Prostate gland (tissue), 2 donors: ENCODE measurements around the gene ALPK3. TPM values are rescaled to one million over a fixed set of nuclear protein-coding genes. Genes with fewer than 3 reads are reported as not detected.

Experiments
- DNase-seq: peaks from one replicate; pipeline ENCODE4 v3.0.0-alpha.2; 2019; ENCODE audit warnings: low spot score
- H3K27ac ChIP-seq, 2 donors: fragments of 200-600 bp; sonication (generic); 2 replicates each; pipeline ENCODE4 v1.5.1; 2017 to 2019
- H3K27me3 ChIP-seq: fragments of 200-600 bp; sonication (generic); replicated peaks from 2 replicates; pipeline ENCODE4 v1.5.1; 2019; ENCODE audit not compliant: insufficient read depth
- H3K36me3 ChIP-seq, 2 donors: fragments of 200-600 bp; sonication (generic); 1 replicate in 1 of 2; 2 replicates in 1 of 2; pipeline versions ENCODE4 v1.5.1 to v1.8.1; 2017 to 2019
- H3K4me1 ChIP-seq: fragments of 200-600 bp; sonication (generic); replicated peaks from 2 replicates; pipeline ENCODE4 v1.5.1; 2019
- H3K4me3 ChIP-seq, 2 donors: fragments of 200-600 bp; sonication (generic); 2 replicates each; pipeline ENCODE4 v1.5.1; 2017 to 2019
- H3K9me3 ChIP-seq: fragments of 200-600 bp; sonication (generic); 2 replicates; pipeline ENCODE4 v1.5.1; 2017
- CTCF ChIP-seq, 4 experiments: fragments of 200-600 bp in 2 of 4; fragments of 450-650 bp in 2 of 4; sonication (generic) in 2 of 4; IDR thresholded peaks; 1 replicate in 3 of 4; 2 replicates in 1 of 4; pipeline ENCODE4 v1.5.1; 2016 to 2019; ENCODE audit warnings: antibody characterized with exemption in 4 of 4, mild to moderate bottlenecking in 2 of 4, moderate library complexity in 2 of 4
- POLR2A ChIP-seq: fragments of 450-650 bp; IDR thresholded peaks from one replicate; pipeline ENCODE4 v1.6.1; 2016; ENCODE audit warnings: antibody characterized with exemption, mild to moderate bottlenecking
- POLR2AphosphoS5 ChIP-seq: sonication (generic); formaldehyde crosslinking; IDR thresholded peaks from one replicate; pipeline ENCODE4 v1.6.1; 2017; ENCODE audit warnings: antibody characterized with exemption
- WGBS: methylation state at CpG from one replicate; pipeline ENCODE4 v1.1.5; 2018; 5-methylcytosine and 5-hydroxymethylcytosine counted together
- intact Hi-C: fragments of 100-400 bp; cut with DNase I; formaldehyde crosslinking; loops from one replicate; pipeline ENCODE4 v1.14.2; 2022
- total RNA-seq, 2 donors: library from RNA; depleted of rRNA; stranded (reverse); fragments of >200 nt; gene quantifications; one replicate each; pipeline ENCODE4 v1.1.0, GENCODE V29; 2016

The ALPK3 gene
- total RNA-seq, 2 donors from 2014 or later = 0.68 to 7.2 TPM

DNA sequence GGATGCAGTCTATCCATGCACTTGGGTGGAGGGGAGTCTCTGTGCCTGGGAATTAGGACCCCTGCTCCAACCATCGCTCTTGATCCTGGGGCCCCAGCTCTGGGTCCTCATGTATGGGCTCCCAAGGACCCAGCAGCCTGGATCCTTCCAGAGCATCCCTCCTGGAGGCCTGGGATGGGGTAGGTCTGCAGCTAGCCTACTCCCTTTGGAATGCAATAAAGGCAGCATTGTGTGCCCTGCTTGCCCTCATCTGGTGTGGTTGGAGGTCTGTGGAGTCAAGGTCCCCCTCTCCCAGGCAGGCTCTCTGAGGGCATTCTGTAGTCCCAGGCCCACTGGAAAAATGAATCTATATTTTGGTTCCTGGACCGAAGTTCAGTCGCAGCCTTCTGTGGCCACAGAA, 52.4 kb downstream of the ALPK3 start:
- no peaks in the 10 kb centered on the region for H3K36me3 ChIP-seq
- DNase-seq = no peak
- TF ChIP-seq POLR2A (no peak), POLR2AphosphoS5 (no peak), CTCF (IDR thresholded peaks at IDR 0.05) (no peak)
- no peak overlapping the region for H3K27ac ChIP-seq
- intact Hi-C loops = no loop called here
- no peaks in the 10 kb centered on the region for H3K27me3 ChIP-seq
- no peaks in the 10 kb centered on the region for H3K9me3 ChIP-seq
- H3K4me1 ChIP-seq = no peaks in the 10 kb centered on the region
- WGBS = 98% methylated on average over 3 of the region's 3 CpGs
- H3K4me3 ChIP-seq = no peak overlapping the region

- WGBS = 92% methylated on average over 9 of the region's 9 CpGs
- Histone ChIP-seq H3K4me1 (no peaks in the 10 kb centered on the region), H3K27ac (no peak overlapping the region), H3K27me3 (no peaks in the 10 kb centered on the region), H3K9me3 (no peaks in the 10 kb centered on the region), H3K4me3 (no peak overlapping the region), H3K36me3 (no peaks in the 10 kb centered on the region)
- TF ChIP-seq POLR2AphosphoS5 (no peak), POLR2A (no peak), CTCF (IDR thresholded peaks at IDR 0.05) (no peak)
- no peak for DNase-seq
- intact Hi-C loops = no loop called here
These were observed 54.4 kb downstream of the ALPK3 start for GRCh38 chr15:84871428-84871985.

- Histone ChIP-seq H3K27ac (no peak overlapping the region), H3K4me3 (no peak overlapping the region), H3K4me1 (no peaks in the 10 kb centered on the region), H3K9me3 (no peaks in the 10 kb centered on the region), H3K27me3 (no peaks in the 10 kb centered on the region), H3K36me3 (no peaks in the 10 kb centered on the region)
- 90% methylated on average over 17 of the region's 17 CpGs for WGBS
- DNase-seq = no peak
- TF ChIP-seq POLR2A (no peak), CTCF (IDR thresholded peaks at IDR 0.05) (no peak), POLR2AphosphoS5 (no peak)
- intact Hi-C loops = no loop called here
These were observed 55.1 kb downstream of the ALPK3 start for GRCh38 chr15:84872009-84872910.

DNA sequence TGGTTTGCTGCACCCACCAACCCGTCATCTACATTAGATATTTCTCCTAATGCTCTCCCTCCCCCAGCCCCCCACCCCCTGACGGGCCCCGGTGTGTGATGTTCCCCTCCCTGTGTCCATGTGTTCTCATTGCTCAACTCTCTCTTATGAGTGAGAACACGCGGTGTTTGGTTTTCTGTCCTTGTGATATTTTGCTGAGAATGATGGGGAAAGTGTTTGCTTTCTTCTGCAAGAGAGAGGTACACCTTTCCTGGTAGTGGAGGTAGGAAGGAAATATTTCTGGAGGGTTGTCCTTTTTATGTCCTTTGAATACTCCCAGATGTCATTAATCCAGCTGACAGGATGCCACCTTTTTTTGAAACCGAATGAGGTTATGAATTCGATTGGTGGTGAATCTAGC, 56.8 kb downstream of the ALPK3 start:
- no peaks in the 10 kb centered on the region for H3K27me3 ChIP-seq
- no peak overlapping the region for H3K4me3 ChIP-seq
- H3K27ac ChIP-seq = no peak overlapping the region
- whole genome bisulfite sequencing = 35% methylated on average over 7 of the region's 7 CpGs
- no peak for DNase-seq
- TF ChIP-seq CTCF (IDR thresholded peaks at IDR 0.05) = no peak
- no peak for TF ChIP-seq POLR2AphosphoS5
- H3K36me3 ChIP-seq = no peaks in the 10 kb centered on the region
- H3K9me3 ChIP-seq = no peaks in the 10 kb centered on the region
- no peaks in the 10 kb centered on the region for H3K4me1 ChIP-seq
- intact Hi-C loops = no loop called here
